OCI-LY1 (cell line): Measurements from ENCODE around the gene MCF2L2.

Experiments
- EZH2 ChIP-seq: fragments of 200-600 bp; sonication (generic), shearing (Covaris generic); IDR thresholded peaks from 2 replicates; pipeline ENCODE4 v1.8.0; 2017; ENCODE audit warnings: borderline replicate concordance, mixed run types, mild to moderate bottlenecking, antibody characterized with exemption, low read length, moderate library complexity, mixed read lengths
- TF ChIP-seq, protein P1 (sequence below): fragments of 200-600 bp; sonication (generic), shearing (Covaris generic); IDR thresholded peaks from 2 replicates; pipeline ENCODE4 v1.5.1; 2017; ENCODE audit warnings: mild to moderate bottlenecking, antibody characterized with exemption, low read length, moderate library complexity, mixed read lengths

DNA sequence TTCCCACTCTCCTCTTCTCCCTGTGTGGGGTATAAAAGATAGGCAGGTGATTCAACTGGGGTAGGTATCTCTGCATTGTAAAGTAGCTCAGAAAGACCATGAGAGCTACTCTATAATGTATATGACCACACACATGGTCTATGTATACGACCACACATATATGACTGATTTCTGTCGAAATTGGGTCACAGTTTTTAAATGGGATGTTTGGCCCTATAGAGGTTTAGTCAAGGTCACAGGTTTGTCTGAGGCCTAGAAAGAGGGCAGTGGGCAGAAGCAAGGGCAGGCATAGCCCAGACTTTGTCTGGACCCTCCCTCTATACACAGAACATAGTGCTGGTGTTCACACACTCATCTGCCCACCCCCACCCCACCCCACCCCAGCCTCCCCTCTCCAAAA lies 270.3 kb downstream of the MCF2L2 start:
- TF ChIP-seq, protein P1, sequence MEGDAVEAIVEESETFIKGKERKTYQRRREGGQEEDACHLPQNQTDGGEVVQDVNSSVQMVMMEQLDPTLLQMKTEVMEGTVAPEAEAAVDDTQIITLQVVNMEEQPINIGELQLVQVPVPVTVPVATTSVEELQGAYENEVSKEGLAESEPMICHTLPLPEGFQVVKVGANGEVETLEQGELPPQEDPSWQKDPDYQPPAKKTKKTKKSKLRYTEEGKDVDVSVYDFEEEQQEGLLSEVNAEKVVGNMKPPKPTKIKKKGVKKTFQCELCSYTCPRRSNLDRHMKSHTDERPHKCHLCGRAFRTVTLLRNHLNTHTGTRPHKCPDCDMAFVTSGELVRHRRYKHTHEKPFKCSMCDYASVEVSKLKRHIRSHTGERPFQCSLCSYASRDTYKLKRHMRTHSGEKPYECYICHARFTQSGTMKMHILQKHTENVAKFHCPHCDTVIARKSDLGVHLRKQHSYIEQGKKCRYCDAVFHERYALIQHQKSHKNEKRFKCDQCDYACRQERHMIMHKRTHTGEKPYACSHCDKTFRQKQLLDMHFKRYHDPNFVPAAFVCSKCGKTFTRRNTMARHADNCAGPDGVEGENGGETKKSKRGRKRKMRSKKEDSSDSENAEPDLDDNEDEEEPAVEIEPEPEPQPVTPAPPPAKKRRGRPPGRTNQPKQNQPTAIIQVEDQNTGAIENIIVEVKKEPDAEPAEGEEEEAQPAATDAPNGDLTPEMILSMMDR = no peak
- no peak for TF ChIP-seq EZH2
